ENCODE results near the gene PLEKHM2.

Gene PLEKHM2

DNA sequence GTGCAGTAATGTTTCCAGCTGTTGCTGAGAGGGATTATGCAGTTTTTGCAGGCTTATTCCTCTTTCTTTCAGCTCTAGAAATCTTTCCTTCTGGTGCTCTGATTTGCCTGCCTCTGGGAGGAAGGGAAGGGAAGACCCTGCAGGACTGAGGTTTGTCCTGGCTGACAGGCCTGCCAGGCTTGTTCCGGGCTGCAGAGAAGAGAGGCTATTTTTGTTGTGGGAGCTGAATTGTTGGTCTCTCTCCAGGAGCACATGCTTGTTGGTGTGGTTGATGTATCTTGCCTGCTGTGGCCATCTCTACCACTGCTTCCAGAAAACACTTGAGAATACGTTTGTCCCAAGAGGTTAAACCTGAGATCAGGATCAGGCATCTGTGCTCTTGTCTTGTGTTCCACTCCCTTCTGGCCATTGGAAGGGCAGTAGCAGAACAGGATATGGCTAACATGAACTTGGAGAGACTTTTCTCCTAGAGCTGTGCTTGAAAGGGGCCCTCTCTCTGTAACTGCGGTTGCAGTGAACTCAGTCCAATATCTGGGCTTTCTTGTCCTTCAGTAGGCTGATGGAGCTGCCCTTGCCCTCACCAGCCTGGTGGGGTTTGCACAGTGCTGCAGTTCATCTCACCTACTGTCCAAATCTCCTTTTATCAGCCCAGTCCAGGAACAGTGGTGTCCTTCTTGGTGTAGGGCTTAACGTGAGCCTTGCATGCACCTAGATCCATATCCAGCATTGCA, 30.5 kb downstream of the PLEKHM2 start:
- Histone ChIP-seq H3K9me3 (no peaks in the 10 kb centered on the region), H3K27me3 (no peaks in the 10 kb centered on the region), H3K4me3 (ENCODE audit: low read depth, low read length) (no peak overlapping the region), H3K4me1 (no peaks in the 10 kb centered on the region), H3K36me3 (no peaks in the 10 kb centered on the region)
- no peak for DNase-seq
- TF ChIP-seq, protein P1, sequence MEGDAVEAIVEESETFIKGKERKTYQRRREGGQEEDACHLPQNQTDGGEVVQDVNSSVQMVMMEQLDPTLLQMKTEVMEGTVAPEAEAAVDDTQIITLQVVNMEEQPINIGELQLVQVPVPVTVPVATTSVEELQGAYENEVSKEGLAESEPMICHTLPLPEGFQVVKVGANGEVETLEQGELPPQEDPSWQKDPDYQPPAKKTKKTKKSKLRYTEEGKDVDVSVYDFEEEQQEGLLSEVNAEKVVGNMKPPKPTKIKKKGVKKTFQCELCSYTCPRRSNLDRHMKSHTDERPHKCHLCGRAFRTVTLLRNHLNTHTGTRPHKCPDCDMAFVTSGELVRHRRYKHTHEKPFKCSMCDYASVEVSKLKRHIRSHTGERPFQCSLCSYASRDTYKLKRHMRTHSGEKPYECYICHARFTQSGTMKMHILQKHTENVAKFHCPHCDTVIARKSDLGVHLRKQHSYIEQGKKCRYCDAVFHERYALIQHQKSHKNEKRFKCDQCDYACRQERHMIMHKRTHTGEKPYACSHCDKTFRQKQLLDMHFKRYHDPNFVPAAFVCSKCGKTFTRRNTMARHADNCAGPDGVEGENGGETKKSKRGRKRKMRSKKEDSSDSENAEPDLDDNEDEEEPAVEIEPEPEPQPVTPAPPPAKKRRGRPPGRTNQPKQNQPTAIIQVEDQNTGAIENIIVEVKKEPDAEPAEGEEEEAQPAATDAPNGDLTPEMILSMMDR (IDR thresholded peaks at IDR 0.05; ENCODE audit: low read depth, low read length), result no peak

- Histone ChIP-seq H3K9me3 (no peaks in the 10 kb centered on the region), H3K27me3 (no peaks in the 10 kb centered on the region), H3K4me3 (ENCODE audit: low read depth, low read length) (no peak overlapping the region), H3K36me3 (no peaks in the 10 kb centered on the region), H3K4me1 (no peaks in the 10 kb centered on the region)
- no peak for DNase-seq
- TF ChIP-seq, protein P1 (IDR thresholded peaks at IDR 0.05; ENCODE audit: low read depth, low read length), result no peak
Measured at GRCh38 chr1:15717418-15718125, 33.5 kb downstream of the PLEKHM2 start.

DNA sequence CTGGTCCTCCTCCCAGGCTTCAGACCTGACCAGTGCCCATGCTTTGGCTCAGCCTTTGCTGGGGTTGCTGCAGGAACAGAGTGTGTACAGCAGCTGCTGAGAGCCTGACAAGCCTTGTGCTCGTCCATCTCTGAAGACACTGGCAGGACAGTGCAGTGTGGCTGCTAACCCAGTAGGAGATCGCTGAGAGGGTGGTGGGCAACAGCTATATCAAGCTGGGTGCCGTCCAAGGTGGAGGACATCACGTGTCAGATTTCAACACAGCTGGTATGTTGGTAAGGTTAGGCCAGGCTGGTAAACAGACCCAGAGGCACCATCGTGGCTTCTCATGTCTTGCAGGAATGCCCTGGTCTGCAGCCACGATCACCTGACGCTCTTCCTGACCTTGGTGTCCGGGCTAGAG, 34.1 kb downstream of the PLEKHM2 start:
- Histone ChIP-seq H3K36me3 (no peaks in the 10 kb centered on the region), H3K9me3 (no peaks in the 10 kb centered on the region), H3K4me3 (ENCODE audit: low read depth, low read length) (no peak overlapping the region), H3K4me1 (no peaks in the 10 kb centered on the region), H3K27me3 (no peaks in the 10 kb centered on the region)
- DNase-seq, result no peak
- TF ChIP-seq, protein P1 (IDR thresholded peaks at IDR 0.05; ENCODE audit: low read depth, low read length), result no peak

DNA sequence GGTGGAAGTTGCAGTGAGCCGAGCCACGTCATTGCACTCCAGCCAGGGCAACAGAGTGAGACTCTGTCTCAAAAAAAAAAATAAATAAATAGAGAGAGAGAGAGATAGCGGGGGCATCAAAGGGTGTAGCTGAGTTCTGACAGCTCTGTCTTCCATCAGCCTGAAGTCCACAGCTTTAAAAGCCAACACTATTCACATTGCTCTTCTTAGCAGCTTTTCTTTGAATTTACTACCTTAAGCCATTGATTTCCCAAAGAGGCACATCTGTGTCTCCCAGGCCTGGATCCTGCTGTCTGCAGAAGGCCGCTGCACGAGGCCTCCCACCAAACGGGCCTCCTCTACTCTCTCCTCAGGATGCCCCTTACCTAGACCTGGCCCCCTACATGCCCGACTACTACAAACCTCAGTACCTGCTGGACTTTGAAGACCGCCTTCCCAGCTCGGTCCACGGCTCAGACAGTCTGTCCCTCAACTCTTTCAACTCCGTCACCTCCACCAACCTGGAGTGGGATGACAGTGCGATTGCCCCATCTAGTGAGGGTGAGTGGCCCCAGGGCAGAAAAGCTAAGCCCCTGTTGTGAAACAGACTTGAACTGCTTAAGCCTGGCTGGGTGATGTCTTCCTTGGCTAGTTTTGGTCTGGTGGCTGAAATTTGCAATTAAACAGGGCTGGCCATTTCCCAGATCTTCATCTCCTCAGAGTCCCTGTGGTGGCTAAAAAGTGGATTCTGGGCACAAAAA, 35.4 kb downstream of the PLEKHM2 start:
- no peaks in the 10 kb centered on the region for H3K9me3 ChIP-seq
- DNase-seq, result no peak
- no peaks in the 10 kb centered on the region for H3K36me3 ChIP-seq
- TF ChIP-seq, protein P1 (IDR thresholded peaks at IDR 0.05; ENCODE audit: low read depth, low read length), result no peak
- no peaks in the 10 kb centered on the region for H3K27me3 ChIP-seq
- no peaks in the 10 kb centered on the region for H3K4me1 ChIP-seq
- no peak overlapping the region for H3K4me3 ChIP-seq (ENCODE audit: low read depth, low read length)

GRCh38 chr1:15720861-15721260, 36.7 kb downstream of the PLEKHM2 start:
- H3K36me3 ChIP-seq, result no peaks in the 10 kb centered on the region
- no peaks in the 10 kb centered on the region for H3K9me3 ChIP-seq

More at GRCh38 chr1:15720861-15721260, 36.7 kb downstream of the PLEKHM2 start:
- no peak overlapping the region for H3K4me3 ChIP-seq (ENCODE audit: low read depth, low read length)
- no peaks in the 10 kb centered on the region for H3K27me3 ChIP-seq
- TF ChIP-seq, protein P1 (IDR thresholded peaks at IDR 0.05; ENCODE audit: low read depth, low read length), result no peak
- H3K4me1 ChIP-seq, result no peaks in the 10 kb centered on the region
- DNase-seq, result no peak
